Activated CD8-positive, alpha-beta memory T cell treated with anti-CD3 and anti-CD28 coated beads for 48 hours (primary cell): Measurements from ENCODE around the gene VAPA.

ENCODE experiments used
- DNase-seq, 3 experiments: peaks; one replicate each; pipeline ENCODE4 v3.0.0-alpha.2; 2020; ENCODE audit warnings: low read depth in 2 of 3, low spot score in 2 of 3

VAPA gene

DNA sequence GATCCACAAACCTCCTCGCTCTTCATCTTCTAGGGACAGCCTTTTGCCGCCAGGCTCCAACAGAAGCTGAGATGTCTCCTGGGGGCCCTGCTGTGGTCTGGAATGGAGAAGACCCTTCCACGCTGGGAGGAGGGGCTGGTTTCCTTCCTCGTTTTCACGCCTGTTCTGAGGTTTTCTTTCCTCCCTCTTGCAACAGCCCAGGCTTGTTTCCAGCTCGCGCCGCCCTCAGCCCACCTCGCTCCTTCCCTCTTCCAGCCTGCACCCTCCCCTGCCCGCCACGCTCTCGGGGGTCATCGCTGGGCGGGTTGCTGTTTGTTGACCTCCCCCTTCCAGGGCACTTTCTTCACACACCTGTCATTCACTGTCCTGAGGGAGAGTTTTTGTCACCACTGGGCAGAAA, 55.4 kb downstream of the VAPA start:
- DNase-seq, result no peak

DNA sequence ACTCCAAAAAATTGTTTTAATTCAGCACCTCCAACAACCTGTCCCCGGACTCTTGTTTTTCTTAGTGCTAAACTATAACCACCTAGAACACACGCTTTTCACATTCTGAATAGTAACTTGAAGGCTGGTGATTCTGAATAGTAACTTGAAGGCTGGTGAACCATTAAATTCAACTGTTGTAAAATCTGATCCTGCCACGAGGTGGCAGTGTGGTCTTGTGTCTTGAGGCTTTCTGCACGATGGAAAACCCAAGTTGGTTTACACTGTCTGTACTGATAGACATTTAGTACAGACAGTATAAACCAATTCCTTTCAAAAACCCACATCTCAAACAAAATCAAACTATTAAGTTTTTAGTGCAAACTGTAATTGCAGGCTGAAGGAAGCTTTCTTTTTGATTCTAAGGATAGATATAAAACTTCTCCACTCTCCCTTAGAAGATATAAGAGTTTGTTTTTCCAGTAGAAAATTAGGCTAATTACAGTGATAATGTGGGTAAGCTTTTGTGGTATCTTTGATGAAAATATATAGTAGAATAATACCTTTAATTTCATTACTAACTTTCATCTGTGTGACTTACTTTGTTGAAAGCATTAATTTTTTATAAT, 57.6 kb downstream of the VAPA start:
- peak in 2 of 3 experiments; percentile 38 to 58 for DNase-seq

DNA sequence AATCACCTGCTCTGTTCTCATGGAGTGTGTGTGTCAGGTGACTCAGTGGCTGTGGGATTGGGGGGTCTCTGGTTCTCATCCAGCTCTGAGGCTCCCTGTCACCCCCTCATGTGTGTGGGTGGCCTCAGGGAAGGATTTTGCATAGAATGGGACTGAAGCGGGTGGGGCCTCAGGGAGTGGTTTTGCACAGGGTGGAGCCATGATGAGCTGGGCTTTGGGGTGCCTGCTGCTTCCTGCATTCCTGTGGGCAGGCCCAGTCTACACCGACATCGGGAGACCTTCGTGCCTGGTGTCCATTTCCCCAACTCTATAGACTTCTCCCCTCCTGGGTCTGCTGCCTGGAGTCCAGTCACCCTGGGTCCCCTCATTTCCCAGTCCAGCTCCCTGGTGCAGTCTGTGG, 59.7 kb downstream of the VAPA start:
- DNase-seq, result no peak

DNA sequence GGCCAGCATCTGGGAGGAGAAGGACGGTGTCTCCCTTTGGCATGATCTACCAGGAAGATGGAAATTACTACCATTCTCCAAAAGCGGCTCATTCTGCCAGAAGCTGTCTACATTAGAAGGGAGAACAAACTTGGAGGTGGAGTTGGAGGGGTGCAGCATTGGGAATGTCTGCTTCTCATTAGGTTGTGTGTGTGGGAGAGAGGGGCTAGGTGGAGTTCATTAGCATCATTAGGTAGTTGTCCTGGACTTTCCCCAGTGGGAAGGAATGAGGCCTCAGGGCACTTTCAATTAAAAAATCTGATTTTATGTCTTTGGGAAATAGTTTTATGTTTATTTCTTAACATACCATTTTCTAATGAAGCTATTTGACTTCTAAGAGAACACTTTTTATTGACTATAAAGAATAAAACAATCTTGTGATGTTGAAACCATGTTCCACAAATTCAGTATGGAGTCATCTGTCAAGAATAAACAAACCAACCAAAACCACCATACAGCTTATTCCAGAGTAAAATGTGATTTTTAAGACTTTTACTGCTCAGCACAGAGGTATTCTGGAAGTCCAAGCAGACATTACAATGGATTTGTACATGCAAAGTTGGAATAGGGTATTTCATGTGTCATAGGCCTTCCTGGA, 60.6 kb downstream of the VAPA start:
- no peak for DNase-seq

DNA sequence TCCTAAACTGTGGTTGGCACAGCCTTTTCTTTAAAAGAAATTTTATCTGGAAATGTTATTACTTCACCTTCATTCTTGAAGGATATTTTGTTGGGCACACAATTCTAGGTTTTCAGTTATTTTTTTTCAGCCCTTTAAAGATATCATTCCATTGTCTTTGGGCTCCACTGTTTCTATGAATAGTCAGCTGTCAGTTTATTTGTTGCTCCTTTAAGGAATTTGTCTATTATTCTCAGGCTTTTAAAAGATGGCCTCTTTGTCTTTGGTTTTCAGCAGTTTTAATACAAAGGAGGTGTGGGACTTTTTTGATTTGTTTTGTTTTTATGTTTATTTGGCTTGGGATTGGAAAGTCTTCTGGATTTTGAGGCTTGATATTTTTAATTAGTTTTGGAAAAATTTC, 61.8 kb downstream of the VAPA start:
- DNase-seq, result no peak

DNA sequence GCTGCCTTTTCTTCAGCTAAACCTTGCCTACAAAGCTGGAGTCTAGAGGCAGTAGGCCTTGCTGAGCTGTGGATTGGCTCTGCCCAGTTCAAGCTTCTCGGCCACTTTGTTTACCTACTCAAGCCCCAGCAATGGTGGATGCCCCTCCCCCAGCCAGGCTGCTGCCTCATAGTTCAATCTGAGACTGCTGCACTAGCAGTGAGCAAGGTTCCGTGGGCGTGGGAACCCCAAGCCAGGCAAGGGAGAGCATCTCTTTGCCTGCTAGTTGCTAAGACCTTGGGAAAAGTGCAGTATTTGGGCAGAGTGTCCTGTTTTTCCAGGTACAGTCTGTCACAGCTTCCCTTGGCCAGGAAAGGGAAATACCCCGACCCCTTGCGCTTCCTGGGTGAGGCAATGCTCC, 68.9 kb downstream of the VAPA start:
- DNase-seq, result no peak

DNA sequence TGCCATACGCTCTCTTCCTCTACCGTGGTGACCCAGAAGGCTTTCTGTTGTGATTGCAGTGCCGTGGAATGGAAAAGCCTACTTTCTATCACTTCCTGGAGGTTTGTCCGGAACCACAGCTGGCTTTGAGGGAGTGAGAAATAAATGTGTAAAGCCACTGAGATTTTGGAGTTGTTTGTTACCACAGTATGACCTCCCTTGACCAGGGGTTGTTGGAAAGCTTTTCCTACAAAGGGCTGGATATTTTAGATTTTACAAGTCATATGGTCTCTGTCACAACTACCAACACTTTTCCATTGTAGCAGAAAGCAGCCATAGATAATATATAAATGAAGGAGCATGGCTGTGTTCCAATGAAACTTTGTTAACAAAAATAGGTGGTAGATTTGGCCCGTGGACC, 70.3 kb downstream of the VAPA start:
- DNase-seq, result no peak

DNA sequence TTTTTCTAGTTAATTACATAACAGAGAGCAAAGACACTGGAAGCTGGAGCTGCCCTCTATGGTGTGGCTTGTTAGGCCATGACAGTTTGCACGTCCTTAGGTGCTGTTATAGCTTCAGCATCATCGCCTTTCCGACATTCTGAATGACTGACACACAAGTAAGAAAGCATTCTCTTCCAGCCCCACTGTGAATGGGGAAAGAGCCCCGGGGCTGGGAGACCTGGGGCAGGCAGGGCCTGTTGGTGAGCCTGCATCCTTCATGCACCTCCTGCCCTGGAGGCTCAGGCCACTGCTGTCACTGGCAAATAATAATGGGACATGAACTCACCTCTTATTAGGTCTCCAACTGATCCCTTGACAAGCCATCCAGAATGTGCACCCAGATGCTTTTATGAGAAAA, 71.8 kb downstream of the VAPA start:
- no peak for DNase-seq

DNA sequence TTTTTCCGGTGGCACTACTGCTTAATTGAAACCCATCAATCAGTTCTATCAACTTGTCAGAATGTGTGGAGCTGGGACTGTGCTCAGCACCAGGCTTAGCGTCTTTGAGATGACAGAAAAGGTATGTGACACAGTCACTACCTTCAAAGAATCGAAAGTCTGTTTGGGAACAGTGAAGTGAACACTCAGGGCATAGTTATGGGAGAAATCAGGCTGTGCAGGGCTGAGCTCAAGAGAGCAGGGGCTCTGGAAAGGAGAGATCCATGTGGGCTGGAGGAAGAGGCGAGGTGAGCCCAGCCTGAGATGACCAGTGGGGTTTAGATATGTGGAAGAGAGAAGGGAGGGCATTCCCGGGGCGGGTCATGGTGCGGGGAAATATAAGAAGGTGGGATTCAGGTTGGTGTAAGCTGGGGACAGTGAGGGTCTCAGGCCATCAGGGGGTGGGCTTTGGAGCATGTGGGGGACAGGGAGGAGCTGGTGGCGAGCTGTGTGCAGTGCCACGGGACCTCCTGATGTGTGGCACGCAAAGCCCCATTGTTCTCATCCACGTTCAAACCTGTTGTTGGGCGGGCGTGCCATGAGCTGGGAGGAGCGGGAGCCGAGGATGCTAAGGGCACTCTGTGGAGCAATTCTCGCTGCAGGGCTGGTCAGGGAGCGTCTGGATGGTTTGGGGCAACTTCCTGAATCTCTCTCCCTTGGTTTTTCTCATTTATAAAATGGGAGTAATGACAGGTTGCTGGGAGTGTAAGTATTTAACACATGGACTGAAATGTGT, 72.5 kb downstream of the VAPA start:
- DNase-seq, result no peak

DNA sequence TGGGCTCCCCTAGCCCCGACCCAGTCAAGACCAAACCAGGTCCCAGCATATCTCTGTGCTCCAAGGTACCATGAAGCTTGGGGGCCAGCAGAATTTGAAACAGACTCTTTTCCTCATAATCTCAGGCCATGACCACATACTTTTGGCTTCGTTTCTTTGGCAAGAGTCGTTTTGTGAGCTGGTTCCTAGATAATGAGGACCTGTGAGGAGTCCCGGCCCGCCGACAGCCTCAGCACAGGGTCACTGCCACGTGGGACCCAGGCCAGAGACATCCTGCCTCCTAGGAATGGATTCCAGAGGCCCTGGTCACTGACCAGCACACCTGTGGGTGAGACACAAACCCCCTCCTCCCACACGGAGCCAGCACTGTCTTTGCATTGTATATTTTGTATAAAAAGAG, 73.5 kb downstream of the VAPA start:
- no peak for DNase-seq

DNA sequence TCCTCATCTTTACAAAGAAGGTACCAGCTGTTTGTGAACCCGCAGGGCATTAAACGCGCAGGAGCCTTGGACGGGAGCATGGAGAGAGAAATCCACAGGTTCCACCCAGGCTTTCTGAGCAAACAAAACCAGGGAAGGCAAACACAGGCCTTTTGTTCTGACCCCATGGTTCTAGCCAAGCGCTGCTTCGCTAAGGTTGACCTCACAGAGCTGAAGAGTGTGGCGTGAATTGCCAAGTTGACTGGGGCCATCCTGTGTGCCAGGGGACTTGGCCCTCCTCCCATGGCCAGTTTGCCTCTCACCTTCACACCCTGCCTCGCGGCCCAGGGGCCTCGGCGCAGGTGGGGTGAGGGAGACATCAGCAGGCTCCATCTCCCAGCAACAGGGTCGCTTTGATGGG, 74.1 kb downstream of the VAPA start:
- DNase-seq, result no peak

DNA sequence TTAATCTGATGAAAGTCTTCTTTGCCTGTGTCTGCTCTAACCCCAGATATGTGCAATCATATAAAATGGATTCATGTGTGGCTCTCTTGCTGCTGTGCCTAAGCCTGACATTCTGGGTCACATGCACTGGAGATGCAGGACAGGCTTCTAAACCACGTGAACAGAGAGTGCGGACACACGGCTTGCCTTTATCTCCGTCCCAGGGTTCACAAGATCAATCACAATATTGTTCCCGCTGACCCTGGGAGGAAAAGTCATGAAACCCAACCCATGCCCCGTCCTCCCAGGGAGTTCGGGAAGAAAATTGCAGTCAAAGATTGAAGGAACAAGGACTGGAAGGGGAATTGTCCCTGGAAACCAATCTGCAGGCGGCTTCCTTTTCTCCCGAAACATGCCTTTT, 74.8 kb downstream of the VAPA start:
- DNase-seq, result no peak

DNA sequence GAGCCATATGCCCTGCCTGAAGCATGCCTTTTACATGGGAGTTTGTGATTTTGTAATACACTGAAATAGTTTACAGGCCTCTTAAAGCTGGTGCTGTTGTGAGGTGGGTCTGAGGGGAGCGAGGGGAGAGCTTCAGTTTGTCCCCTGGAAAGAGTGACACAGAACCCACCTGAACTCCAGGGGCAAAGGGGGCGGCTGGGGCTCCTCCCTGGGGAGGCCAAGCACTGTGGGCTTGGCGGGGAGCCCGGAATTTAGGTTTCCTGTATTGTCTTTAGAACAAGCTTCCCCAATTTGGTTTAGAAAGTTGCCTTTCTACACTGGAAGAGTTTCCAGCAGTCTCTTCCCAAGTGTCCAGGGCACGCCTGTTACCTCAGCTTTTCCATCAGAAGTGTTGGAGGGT, 75.7 kb downstream of the VAPA start:
- DNase-seq, result no peak

DNA sequence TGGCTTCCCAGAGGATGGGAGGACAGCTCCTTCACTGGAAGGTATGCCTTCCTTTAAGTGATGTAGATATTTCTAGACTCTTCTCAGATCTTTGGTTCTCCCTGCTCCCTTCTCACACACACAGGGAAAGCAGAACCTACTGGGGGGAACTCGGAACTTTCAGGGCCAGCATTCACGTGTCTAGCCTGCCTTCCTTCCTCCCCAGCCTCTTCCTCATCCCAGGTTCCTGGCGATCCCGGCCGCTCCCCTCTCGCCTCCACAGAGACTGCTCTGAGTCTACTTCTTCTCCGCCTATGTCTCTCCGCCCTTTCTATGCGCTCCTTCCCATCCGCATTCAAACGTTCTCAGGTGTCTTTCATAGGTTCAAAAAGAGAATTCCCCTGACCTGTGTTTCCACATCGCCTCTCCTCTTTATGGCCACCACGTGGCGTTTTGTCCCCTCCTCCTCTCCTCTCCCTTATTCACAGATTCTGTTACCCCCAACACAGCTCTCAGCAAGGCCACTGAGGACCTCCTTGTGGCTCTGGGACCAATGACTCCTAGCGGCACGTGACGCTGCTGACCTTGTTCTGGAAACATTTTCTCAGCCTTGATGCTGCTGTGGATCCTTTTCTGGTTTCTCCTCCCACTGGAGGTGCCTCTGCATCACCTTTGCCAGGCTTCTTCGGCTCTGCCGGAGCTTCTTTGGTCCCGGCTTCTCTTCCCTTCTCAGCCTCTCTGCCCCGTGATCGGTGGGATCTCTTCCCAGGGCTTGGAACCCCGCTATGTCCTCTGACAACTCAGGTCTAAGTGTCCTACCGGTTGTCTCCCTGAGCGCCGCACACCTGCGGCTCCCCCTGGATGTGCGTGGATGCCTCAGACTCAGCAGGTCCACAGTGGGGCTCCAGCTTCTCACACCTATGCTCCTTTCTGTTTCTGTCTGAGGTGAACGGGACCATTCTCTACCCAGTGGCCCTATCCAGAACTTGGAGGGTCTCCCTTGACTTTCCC, 77.5 kb downstream of the VAPA start:
- no peak for DNase-seq

DNA sequence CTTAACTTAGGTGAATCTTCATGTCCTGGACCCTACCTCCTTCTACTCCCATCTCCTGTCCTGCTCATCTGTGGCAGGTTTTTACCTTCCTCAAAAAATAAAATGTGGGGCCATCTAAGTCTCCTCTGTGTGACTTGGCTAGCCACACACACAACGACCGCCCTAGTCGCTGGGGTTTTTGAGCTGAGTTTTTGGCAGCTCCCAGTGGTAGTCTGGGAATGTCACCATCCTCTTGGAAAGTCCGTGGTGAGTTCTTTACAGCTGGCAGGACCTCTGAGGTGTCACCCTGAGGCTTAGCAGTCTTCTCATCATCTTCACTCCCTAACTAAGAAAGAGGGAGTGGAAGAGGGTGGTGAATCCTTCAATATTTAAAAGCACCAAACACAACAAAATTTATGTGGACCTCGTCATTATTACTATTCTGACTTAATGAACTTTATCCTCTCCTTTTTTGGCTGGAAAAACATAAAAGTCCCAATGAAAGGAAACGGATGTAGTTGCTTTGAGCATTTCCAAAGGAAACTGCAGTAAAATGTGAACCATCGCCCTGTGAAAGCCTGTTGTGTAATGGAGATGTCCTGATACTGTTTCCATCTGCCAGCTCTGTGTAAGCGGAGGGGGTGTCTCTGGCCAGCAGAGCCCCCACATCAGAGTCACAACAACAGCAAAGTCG, 78.6 kb downstream of the VAPA start:
- no peak for DNase-seq

DNA sequence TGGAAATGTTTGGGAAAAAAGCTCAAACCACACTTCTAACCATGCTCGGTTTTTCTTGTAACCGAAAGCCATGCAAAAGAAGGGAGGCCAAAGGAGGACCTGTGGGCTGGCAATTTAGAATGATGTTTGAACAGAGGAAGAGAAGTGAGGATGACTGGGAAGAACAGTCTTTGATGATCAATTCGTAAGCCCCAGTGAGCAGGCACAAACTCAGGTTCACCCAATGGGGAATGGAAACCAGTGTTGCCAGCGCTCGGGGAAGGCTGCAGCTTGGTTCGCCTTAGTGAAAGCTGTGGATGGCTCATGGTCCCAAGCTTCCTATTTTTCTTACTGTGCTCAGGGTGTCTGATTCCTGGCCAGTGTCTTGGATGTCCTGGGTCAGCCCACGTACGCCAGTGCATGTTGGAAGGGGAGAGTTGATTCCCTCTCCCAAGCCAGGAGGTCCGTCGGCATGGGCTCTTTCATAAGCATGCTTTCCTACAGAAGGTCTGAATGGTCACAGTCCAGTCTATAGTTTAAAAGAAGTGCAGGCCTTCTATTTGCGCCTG, 79.2 kb downstream of the VAPA start:
- DNase-seq, result no peak

DNA sequence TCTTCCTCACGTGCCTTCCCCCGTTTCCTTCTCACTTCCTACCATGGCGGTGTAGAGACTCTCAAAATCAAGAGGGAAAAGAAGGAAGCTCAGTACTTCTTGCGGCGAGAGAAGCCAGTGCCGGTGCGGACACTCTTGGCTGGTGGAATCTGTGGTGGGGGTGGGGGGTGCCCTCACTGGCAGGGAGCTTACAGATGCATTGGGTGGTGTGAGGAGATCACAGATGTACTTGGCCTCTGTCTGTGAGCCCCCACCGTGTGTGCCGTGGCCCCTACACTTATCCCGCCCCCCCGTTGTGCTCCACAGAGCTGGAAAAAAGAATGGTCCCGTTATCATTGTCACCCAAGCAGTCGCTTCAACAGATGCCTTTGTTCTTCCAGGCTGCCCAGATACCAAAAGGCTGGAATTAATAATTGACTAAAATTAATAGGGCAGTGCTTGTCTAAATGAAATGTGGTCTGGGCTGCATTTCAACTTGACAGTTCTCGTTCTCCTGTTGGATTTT, 79.8 kb downstream of the VAPA start:
- DNase-seq, result no peak

DNA sequence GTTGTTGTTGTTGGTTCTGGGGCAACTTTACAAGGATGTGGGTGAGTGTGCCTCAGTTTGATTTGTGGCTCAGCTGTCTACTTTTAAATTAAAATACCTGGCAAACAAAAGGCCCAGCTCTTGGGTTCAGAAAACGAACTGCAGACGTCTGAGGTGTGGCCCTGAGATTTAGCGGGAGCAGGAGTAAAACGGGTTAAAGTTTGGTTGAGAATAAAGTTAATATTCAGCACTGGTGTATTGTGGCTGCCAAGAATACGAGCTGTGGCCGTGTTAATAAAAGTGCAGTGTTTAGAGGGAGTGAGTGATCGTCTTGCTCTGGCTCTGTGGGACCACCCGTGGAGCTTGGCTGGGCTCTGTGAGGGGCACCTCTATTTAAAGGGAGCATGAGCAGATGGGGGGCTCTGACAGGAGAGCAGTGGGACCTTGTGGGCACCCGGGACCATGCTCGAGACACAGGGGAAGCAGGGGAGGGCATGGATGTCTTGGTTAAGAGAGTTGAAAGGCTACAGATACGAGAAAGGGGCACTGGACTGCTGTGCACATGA, 80.3 kb downstream of the VAPA start:
- no peak for DNase-seq

DNA sequence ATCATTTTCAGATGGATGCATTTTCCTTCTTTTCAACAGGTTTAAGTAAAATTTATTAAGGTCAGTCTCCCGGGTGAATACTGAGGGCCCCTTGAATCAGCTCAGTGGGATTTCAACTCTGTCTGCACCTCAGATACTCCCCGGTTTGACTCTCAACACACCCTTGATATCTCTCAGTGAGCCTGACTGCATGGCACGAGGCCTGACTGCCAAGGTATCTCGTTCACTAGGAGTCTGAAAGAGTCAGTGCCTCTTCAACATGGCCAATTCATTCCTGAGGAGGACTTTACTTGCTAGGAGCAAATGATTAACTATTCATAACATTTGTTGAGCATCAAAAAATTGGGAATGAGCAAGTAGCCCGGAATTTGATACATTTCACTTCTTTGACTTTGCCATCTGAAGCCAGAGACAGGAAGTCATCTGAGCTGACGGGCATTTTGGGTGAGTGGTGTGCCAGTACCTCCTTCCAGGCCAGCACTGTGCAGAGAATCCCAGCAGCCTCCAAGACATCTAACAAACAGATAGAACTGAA, 81.0 kb downstream of the VAPA start:
- no peak for DNase-seq

DNA sequence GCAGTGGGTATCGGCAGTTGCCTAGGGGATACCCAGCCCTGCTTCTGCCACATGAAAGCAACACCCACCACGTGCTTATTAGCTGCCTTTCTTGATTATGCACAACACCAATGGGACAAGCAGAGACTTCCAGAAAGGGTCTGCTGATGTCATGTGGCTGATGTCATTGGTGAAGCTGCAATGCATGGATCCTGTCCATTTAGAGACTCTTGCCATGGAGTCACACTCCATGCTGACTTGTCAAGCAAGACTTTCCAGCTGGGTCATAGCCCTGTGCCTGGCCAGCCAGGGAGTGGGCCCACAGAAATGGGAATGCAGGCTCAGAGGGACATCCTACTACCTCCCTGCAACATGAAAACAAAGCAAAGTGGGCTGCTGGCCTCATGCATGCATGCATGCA, 81.8 kb downstream of the VAPA start:
- no peak for DNase-seq
